ENCODE data around the gene CREBBP.

The CREBBP gene

DNA sequence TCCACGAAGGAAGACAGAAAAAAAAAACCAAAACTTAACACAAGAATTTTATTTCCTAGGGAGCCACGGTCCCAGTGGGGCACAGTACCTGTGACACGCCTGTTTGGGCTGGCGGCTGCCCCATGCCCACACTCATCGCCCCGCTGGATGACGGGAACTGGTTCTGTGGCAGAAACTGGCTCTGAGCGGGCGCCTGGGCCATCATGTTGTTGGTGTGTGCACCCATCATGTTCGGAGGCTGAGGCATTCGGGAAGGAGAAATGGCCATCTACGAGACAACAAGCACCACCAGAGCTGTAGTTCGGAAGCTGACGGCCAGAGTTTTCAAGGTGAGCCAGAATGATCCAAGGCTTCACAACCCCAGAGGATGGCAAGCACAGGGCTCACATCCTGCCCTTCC is 106.8 kb downstream of the CREBBP start:
- no peak for TF ChIP-seq ZNF274 (IDR thresholded peaks at IDR 0.05; ENCODE audit: low read depth, low read length)
- H3K4me3 ChIP-seq (ENCODE audit: low read length): no peak overlapping the region

DNA sequence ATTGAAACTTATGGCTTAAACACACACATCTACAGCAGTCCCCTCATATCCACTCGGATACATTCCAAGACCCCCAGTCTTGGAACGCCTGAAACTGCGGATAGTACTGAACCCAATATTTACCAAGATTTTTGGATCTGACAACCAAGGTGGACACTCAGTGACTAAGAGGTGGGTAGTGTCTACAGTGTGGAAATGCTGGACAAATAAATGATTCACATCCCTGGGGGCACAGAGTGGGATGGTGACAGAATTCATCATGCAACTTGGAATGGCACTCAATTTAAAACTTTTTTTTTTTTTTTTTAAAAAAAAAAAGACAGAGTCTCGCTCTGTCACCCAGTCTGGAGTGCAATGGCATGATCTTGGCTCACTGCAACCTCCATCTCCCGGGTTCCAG is 109.0 kb downstream of the CREBBP start:
- no peak overlapping the region for H3K4me3 ChIP-seq (ENCODE audit: low read length)
- TF ChIP-seq ZNF274 (IDR thresholded peaks at IDR 0.05; ENCODE audit: low read depth, low read length): no peak

DNA sequence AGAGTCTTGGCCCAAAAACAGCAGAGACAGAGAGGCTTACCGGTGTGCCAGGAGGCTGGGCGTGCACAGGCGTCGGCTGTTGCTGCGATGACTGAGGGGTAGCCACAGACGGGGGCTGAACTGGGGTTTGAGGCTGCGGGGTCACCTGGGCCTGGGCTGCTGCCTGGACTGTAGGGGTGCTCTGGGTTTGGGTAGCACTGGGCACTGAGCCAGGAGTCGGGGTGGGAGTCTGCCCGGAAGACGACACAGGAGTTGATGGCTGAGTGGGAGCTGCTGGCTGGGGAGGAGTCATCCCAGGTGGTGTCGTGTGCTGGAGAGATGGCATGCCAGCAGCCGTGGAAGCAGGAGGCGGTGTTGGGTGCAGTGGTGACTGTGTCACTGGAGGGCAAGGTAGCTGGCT is 110.0 kb downstream of the CREBBP start:
- no peak for TF ChIP-seq ZNF274 (IDR thresholded peaks at IDR 0.05; ENCODE audit: low read depth, low read length)
- H3K4me3 ChIP-seq (ENCODE audit: low read length): no peak overlapping the region

DNA sequence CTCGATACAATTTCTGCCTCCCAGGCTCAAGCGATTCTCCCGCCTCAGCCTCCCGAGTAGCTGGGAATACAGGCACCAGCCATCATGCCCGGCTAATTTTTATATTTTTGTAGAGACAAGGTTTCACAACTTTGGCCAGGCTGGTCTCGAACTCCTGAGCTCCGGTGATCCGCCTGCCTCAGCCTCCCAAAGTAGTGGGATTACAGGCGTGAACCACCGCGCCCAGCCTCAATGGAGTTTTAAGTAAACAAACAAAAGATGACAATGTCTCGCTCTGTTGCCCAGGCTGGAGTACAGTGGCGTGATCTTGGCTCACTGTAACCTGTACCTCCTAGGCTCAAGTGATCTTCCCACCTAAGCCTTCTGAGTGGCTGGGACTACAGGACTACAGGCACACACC is 110.6 kb downstream of the CREBBP start:
- no peak for TF ChIP-seq ZNF274 (IDR thresholded peaks at IDR 0.05; ENCODE audit: low read depth, low read length)
- no peak overlapping the region for H3K4me3 ChIP-seq (ENCODE audit: low read length)

DNA sequence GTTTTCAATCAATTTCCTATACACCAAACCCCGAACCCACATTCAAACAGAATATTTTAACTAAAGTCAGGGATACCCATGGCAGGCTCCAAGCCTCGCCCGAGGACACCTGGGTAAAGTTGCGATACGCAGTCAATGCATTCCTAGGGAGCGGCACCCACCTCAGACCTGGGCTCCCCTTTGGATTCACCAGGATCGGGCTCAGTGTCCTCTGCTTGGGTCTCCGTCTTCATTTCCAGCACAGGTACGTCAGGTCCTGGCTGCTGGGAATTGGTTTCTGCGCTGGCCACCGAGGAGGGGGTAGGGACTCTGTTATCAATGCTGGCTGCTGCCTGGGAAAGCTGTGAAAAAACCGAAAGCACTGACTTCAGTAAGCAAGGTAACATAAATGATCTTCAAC is 111.5 kb downstream of the CREBBP start:
- H3K4me3 ChIP-seq (ENCODE audit: low read length): no peak overlapping the region
- no peak for TF ChIP-seq ZNF274 (IDR thresholded peaks at IDR 0.05; ENCODE audit: low read depth, low read length)

DNA sequence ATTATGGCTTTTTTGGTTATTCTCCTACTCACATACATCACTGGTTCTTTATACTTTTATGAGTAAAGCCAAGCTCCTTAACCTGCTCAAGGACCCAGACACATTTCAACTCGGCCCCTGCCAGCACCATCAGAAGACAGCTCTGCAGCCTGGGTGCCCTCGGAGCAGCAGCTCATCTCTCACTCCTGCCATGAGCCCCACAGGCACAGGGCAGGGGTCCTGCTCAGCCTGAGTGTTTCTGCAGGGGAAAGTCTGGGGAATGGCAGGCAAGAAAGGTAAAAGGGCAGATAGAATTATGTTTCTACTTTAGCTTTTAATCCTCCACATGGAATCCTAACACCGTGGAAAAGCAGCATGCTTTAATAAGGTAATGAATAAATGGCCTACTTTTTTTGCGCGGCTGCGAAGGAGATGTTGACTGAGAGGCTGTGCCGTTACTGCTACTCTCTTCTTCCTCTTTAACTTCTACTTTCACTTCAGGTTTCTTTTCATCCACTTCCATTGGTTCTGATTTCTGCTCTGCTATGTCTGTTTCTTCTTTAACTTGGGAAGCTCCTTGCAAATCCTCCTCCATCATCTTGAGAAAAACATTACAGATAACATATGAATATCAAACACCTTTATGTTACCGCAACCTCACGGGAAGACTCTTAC is 113.1 kb downstream of the CREBBP start:
- TF ChIP-seq ZNF274 (IDR thresholded peaks at IDR 0.05; ENCODE audit: low read depth, low read length): no peak
- no peak overlapping the region for H3K4me3 ChIP-seq (ENCODE audit: low read length)

DNA sequence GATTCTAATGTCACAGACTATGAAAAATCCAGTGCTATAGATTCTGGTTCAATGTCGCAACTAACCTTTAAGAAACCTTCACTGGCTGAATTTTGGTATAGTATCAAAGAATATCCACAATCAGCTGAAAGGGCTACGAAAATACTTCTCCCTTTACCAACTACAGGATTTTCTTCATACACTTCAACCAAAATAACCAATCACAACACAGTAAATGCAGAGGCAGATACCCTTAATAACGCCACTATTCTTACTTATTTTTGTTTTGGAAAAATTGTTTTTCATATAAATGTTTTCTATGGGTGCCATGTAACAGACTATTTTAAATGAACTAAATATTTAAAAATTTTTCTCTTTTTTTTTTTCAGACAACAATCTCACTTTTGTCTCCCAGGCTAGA is 114.3 kb downstream of the CREBBP start:
- H3K4me3 ChIP-seq (ENCODE audit: low read length): no peak overlapping the region
- TF ChIP-seq ZNF274 (IDR thresholded peaks at IDR 0.05; ENCODE audit: low read depth, low read length): no peak

DNA sequence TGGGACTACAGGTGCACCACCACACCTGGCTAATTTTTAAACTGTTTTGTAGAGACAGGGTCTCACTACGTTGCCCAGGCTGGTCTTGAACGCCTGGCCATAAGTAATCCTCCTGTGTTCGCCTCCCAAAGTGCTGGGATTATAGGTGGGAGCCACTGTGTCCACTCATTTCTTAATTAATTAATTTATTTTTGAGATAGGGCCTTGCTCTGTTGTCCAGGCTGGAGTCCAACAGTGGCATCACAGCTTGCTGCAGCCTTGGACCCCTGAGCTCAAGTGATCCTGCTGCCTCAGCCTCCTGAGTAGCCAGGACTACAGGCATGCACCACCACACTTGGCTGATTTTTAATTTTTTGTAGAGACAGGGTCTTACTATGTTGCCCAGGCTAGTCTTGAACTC is 116.1 kb downstream of the CREBBP start:
- H3K4me3 ChIP-seq (ENCODE audit: low read length): no peak overlapping the region
- TF ChIP-seq ZNF274 (IDR thresholded peaks at IDR 0.05; ENCODE audit: low read depth, low read length): no peak

DNA sequence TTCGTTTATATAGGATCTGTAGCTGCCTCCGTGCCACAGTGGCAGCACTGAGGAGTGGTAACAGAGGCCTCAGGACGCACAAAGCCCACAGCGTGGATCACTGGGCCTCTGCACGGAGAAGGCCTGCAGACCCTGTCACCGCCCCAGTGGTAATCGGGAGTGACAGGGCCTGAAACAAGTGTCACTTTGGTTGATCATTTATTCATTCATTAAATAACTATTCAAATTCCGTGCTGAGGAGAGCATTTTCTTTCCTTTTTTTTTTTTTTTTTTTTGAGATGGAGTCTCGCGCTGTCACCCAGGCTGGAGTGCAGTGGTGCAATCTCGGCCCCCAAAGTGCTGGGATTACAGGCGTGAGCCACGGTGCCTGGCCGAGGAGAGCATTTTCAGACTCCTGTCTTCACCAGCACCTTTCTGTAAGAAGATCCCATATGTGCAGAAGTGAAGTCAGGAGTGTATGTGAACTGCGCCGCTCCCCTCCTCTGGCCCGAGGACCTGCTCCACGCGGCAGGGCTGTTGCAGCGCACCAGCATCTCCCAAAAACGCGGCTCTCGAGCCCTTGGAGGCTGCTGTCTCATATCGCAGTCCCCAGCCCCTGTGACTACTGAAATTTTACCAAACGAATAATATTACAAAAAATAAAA is 118.3 kb downstream of the CREBBP start:
- H3K4me3 ChIP-seq (ENCODE audit: low read length): no peak overlapping the region
- TF ChIP-seq ZNF274 (IDR thresholded peaks at IDR 0.05; ENCODE audit: low read depth, low read length): no peak

DNA sequence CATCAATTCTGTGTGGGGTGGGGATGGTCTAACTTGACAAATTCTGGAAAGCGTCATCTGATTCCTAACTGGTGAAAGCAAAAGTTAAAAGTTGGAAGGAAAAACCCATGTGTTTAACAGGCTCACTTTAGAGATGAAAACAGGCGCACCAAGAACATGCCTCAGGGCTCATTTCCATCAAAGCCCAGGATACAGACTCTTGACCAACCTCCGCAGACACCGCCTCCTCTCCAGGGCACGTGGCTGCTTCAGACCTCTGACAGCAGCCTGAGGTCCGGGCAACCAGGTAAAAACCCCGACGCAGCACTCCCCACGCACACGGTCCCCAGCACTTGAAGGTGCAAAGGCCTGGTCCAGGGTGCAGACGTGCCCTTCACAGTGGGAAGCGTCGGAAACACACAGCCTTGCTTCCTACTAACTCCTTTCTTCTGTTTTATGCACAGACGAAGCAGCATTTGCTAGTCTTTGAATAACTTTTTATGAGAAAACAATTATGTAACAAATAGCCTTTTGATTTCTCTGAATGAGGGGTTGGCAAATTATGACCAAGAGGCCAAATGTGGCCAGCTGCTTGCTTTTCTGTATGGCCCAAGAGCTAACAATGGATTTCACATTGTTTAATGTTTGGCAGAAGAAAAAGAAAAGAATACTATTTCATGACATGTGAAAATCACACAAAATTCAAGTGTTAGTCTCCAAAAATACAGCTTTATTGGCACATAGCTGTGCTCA is 119.0 kb downstream of the CREBBP start:
- TF ChIP-seq ZNF274 (IDR thresholded peaks at IDR 0.05; ENCODE audit: low read depth, low read length): no peak
- no peak overlapping the region for H3K4me3 ChIP-seq (ENCODE audit: low read length)

DNA sequence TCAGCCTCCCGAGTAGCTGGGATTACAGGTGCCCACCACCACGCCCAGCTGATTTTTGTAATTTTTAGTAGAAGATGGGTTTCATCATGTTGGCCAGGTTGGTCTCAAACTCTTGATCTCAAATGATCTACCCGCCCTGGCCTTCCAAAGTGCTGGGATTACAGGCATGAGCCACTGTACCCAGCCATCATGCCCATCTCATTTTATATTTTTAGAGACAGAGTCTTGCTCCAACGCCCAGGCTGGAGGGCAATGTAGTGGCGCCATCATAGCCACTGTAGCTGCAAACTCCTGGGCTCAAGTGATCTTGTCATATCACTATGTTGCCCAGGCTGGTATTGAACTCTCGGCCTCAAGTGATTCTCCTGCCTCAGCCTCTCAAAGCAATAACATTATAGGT is 120.0 kb downstream of the CREBBP start:
- no peak for TF ChIP-seq ZNF274 (IDR thresholded peaks at IDR 0.05; ENCODE audit: low read depth, low read length)
- no peak overlapping the region for H3K4me3 ChIP-seq (ENCODE audit: low read length)

DNA sequence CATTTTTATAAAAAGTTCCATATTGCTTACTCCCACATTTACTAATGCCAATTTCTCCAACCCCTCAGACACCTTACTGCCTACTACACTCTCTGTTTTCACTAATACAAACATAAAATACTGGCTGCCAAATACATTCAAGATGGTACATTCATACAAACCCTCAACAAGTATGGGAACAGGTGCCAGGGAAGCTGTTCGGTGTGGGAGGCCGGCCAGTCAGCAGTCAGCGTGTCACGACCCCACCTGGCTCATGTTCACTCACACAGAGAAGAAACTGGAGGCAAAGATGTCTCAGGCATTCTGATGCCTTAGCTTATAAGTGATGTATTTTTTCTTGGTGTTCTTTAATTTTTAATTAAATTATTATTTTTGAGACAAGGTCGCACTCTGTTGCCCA is 120.8 kb downstream of the CREBBP start:
- H3K4me3 ChIP-seq (ENCODE audit: low read length): no peak overlapping the region
- TF ChIP-seq ZNF274 (IDR thresholded peaks at IDR 0.05; ENCODE audit: low read depth, low read length): no peak

DNA sequence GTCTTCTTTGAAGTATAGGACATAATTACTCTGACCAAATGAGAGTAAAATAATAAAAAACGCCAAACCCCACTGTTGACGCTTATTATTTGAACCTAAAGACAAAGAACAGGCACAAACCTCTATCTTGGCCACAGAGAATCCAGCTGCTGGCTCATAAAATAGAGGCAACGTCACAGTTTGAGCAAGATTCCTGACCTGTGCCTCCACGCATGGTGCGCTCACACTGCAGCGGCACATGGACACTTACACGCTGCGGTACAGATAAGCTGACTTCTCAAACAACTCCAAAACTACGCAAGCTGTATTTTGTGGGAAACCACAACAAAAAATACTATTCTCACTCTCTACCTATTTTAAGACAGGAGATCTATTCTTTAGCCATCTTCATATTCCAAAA is 124.4 kb downstream of the CREBBP start:
- TF ChIP-seq ZNF274 (IDR thresholded peaks at IDR 0.05; ENCODE audit: low read depth, low read length): no peak
- H3K4me3 ChIP-seq (ENCODE audit: low read length): no peak overlapping the region

DNA sequence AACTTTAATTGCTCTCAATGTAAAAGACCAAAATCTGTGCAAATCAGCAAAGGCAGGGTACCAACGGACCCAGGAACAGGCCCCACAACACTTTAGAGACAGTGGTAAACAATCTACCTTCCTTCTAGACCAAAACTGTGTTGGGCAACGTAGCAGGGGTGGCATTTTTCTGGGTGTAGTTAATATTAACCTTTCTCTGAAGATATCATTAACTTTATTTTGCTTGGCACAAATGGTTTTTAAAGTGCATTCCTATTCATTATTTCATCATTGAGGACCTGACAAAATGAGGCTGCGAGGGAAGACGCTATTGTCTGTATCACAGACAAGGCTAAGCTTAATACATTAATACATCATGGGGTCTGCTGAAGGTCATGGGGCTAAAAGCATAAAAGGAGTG is 125.3 kb downstream of the CREBBP start:
- no peak for TF ChIP-seq ZNF274 (IDR thresholded peaks at IDR 0.05; ENCODE audit: low read depth, low read length)
- no peak overlapping the region for H3K4me3 ChIP-seq (ENCODE audit: low read length)

DNA sequence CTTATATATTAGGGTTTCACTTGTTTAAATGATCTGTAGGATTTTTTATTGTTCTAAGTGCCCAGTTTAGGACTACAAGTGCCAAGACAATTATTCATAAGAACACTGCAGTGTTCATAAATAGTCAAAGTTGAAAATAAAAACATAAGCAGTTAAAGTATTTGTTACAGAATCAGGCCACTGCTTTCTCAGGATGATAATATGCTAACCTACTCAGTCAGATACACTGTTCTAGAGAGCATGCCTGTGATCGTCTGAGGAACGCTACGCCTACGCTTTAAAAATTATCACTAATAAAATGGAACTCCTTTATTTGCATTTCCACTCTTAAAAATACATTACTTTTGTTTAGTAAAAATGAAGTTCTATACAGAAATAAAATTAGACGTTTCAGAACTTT is 125.7 kb downstream of the CREBBP start:
- TF ChIP-seq ZNF274 (IDR thresholded peaks at IDR 0.05; ENCODE audit: low read depth, low read length): no peak
- no peak overlapping the region for H3K4me3 ChIP-seq (ENCODE audit: low read length)

Measured in GM08714 (cell line).